Stromal cell of bone marrow (primary cell): ENCODE results near the gene CTDSP2.
A peak's percentile ranks its signal among the peaks of the same experiment; 100 is the strongest.
"Not testable (repeated sequence)": the region's sequence is repeated elsewhere in the genome, so short reads cannot be mapped to it uniquely, and the experiment has no call there.

Source experiments
- DNase-seq: peaks from one replicate; pipeline ENCODE4 v3.0.0-alpha.2; 2012; ENCODE audit warnings: low read depth

Gene CTDSP2, protein sequence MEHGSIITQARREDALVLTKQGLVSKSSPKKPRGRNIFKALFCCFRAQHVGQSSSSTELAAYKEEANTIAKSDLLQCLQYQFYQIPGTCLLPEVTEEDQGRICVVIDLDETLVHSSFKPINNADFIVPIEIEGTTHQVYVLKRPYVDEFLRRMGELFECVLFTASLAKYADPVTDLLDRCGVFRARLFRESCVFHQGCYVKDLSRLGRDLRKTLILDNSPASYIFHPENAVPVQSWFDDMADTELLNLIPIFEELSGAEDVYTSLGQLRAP

DNA sequence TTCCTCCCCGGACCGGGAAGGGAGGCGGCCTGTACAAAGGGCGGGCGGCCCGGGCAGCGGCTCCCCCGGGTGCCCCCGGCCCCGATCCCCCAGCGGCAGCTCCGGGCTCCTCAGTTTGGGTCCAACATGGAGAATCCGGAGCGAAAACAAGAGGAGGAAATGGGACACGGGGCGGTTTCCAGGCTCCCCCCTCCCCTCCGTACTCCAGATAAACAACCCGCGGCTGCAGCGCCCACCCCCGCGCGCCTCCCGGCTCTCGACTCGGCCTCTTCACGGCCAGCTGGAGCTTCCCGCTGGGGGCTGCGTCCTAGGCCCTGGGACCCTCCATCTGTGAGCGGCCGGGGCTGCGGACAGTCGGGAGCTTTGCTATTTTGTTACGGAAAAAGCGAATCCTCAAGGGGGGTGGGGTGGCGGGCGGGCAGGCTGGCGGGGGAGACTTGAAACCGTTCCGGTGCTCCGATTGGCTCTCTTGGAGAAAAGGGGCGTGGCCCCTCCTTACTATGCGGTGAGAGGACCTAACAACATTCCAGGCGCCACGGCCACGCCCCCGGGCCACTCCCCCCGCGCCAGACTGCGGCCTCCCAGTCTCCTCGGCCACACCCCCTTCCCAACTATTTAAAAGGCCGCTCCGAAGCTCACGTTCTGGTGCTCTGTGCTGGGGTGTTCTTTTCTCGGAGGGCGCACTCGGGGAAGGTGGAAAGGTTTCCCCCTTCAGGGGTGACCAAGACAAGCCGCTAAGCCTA lies at the start of gene CTDSP2:
Gene CTDSP2 (minus strand): TSS at position 153 of the 743 bp plus-strand sequence. CDS start 294 bp downstream, outside the sequence.
- peak; percentile 98 for DNase-seq

- DNase-seq: no peak
Measured at GRCh38 chr12:57896115-57896433, 49.5 kb upstream of the CTDSP2 start.

- peak; percentile 29 for DNase-seq
Measured at GRCh38 chr12:57895389-57896114, 49.0 kb upstream of the CTDSP2 start.

GRCh38 chr12:57894399-57895292 lies 48.1 kb upstream of the CTDSP2 start:
- no peak for DNase-seq

DNA sequence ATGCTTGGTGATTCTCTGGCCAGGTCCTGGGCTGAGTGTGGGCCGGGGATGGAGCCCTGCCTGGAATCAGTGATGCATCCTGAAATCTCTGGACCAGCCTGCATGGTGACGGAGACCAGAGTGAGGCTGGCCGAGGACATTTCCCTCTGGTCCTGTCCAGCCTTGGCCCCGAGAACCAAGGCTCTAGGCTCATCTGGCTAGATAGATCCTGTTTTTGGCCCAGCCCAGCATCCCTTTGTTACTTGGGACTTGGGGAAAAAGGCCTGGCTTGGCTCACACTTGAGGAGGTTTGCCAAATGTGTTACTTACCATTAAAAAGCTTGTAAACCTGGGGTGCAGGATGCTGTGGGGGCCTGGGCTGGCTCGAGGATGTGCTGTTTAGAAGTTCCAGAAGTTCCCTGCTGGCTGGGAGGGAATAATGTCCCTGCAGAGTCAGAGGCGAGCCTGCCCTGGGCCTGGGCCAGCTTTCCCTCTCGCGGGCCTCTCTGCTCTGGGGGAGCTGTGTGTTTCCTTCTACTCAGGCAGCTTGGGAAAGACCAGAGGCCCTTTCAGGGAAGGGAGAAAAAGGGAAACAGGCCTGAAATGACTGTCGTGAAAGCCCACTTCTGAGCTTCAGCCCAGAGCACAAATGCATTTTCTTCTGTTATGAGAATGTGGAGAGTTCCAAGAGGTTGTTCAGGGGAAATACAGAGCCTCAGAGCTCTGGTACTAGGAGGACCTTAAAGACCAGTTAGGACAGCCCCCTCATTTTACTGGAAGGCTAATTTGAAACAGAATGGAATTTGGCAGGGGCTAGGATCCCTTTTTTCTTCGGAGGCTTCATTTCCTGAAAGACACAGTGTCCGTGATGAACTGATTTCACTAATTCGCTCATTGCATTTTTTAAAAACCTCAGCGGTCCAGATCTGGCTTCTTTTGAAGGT lies 47.2 kb upstream of the CTDSP2 start:
- peak; percentile 89 for DNase-seq

DNA sequence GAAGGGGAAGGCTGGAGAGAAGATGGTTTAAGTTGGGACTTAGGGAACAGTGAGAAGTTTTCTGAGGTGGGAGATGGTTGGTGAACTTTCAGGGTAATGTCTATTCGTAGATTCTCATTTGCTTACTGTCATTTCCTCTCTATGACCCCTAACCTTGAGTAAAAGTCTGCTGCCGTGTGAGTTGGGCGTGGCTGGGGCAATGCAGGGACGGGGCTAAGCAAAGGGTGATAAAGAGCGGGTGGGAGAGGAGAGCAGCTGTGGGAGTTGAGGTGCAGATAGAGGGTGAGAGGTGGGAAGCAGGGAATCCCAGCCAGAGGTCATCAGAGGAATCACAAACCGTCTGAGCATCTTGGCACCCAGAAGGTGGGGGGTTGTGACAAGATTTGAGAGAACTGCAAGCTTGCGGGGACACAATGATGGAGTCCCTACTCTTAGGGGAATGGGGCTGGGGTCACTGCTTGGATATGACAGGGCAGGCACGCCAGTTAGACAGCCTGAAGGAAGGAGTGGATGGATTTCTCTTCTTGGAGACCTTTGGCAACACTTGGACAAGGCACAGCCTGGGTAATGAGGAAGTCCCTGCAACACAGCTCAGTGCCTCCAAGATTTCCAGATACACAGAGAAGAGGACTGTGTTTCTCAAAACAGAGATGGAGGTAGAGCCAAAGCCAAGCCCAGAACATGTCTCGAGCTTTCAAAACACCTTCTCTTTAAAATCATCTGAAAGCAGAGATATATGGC lies 45.9 kb upstream of the CTDSP2 start:
- DNase-seq: no peak

- no peak for DNase-seq
Measured at GRCh38 chr12:57891542-57892228, 45.2 kb upstream of the CTDSP2 start.

- DNase-seq: no peak
Measured at GRCh38 chr12:57890191-57891115, 43.9 kb upstream of the CTDSP2 start.

- peak; percentile 93 for DNase-seq
Measured at GRCh38 chr12:57889500-57889989, 43.0 kb upstream of the CTDSP2 start.

GRCh38 chr12:57888409-57889157 lies 42.1 kb upstream of the CTDSP2 start:
- DNase-seq: peak; percentile 43

GRCh38 chr12:57887631-57888408 lies 41.3 kb upstream of the CTDSP2 start:
- DNase-seq: peak; percentile 46

DNA sequence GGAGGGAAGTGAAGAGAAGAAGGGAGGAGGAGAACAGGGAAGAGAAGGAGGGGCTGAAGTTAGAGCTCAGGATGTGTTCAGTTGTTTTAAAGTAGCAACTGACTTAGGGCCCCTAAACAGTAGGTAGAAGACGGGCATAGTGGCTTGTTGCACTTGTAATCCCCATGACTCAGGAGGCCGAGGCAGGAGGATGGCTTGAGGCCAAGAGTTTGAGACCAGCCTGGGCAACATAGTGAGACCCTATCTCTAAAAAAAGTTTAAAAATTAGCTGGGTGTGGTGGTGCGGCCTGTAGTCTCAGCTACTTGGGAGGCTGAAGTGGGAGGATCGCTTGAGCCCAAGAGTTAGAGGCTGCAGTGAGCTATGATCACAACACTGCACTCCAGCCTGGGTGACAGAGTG lies 40.4 kb upstream of the CTDSP2 start:
- not testable (repeated sequence) for DNase-seq

GRCh38 chr12:57886542-57886941 lies 40.0 kb upstream of the CTDSP2 start:
- DNase-seq: no peak

- DNase-seq: no peak
Measured at GRCh38 chr12:57885207-57885606, 38.7 kb upstream of the CTDSP2 start.

- no peak for DNase-seq
Measured at GRCh38 chr12:57883700-57884099, 37.2 kb upstream of the CTDSP2 start.

GRCh38 chr12:57883057-57883456 lies 36.5 kb upstream of the CTDSP2 start:
- DNase-seq: no peak

GRCh38 chr12:57882575-57882974 lies 36.0 kb upstream of the CTDSP2 start:
- no peak for DNase-seq
